Subcutaneous abdominal adipose tissue (tissue), 5 donors: ENCODE results near the gene CDKN3.
"Not testable (repeated sequence)": the region's sequence is repeated elsewhere in the genome, so short reads cannot be mapped to it uniquely, and the experiment has no call there.

Source experiments
- H3K27ac ChIP-seq: one replicate; pipeline ENCODE4 v1.7.0; 2013; ENCODE audit warnings: low read depth, mild to moderate bottlenecking, inconsistent platforms, low read length, moderate library complexity
- H3K27me3 ChIP-seq, 5 donors: one replicate each; pipeline ENCODE4 v1.7.0; 2013; ENCODE audit warnings: low read length in 5 of 5, inconsistent platforms in 1 of 5; ENCODE audit not compliant: control insufficient read depth in 5 of 5, insufficient read depth in 4 of 5
- H3K36me3 ChIP-seq, 5 donors: one replicate each; pipeline ENCODE4 v1.7.0; 2013; ENCODE audit warnings: low read length in 5 of 5; ENCODE audit not compliant: control insufficient read depth in 5 of 5, insufficient read depth in 5 of 5
- H3K4me1 ChIP-seq, 5 donors: one replicate each; pipeline ENCODE4 v1.7.0; 2013; ENCODE audit warnings: low read length in 5 of 5, mild to moderate bottlenecking in 3 of 5, moderate library complexity in 1 of 5; ENCODE audit not compliant: control insufficient read depth in 5 of 5, insufficient read depth in 5 of 5
- H3K4me3 ChIP-seq, 5 donors: one replicate each; pipeline ENCODE4 v1.7.0; 2013; ENCODE audit warnings: low read length in 5 of 5, low read depth in 1 of 5
- H3K9ac ChIP-seq, 5 donors: one replicate each; pipeline ENCODE4 v1.7.0; 2013; ENCODE audit warnings: low read length in 5 of 5, mild to moderate bottlenecking in 4 of 5, moderate library complexity in 3 of 5
- H3K9me3 ChIP-seq, 5 donors: one replicate each; pipeline ENCODE4 v1.7.0; 2013; ENCODE audit warnings: low read length in 5 of 5; ENCODE audit not compliant: control insufficient read depth in 5 of 5
- donor health status: healthy.
- donor health status: healthy.
- donor health status: healthy.
- donor health status: healthy.
- donor health status: healthy.

The CDKN3 gene

DNA sequence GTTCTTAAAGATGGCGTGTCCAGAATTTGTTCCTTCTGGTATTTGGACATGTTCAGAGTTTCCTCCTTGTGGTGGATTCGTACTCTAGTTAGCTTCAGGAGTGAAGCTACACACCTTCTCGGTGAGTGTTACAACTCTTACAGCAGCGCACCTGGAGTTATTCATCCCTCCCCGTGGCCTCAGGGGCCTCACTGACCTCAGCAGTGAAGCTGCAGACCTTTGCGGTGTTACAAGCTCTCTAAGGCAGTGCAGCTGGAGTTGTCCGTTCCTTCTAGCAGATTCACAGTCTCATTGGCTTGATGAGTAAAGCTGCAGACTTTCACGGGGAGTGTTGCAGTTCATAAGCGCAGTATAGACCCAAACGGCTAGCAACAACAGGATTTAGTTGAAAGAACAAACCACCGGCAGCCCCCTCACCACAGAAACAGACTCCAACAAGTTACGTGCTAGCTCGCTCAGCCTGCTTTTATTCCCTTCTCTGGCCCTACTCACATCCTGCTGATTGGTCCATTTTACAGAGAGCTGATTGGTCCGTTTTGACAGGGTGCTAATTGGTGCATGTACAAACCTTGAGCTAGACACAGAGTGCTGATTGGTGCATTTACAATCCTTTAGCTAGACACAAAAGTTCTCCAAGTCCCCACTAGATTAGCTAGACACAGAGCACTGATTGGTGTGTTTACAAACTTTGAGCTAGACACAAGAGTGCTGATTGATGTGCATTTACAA, 4.5 kb upstream of the CDKN3 start:
- Histone ChIP-seq H3K27me3 (peaks cover 0 to 6% (median 3%) of the 10 kb centered on the region in 5 donors), H3K4me3 (no peak overlapping the region), H3K4me1 (peaks cover 1 to 10% (median 8%) of the 10 kb centered on the region in 5 donors), H3K36me3 (no peaks in the 10 kb centered on the region), H3K9me3 (no peaks in the 10 kb centered on the region), H3K27ac (no peak overlapping the region), H3K9ac (no peak overlapping the region)

DNA sequence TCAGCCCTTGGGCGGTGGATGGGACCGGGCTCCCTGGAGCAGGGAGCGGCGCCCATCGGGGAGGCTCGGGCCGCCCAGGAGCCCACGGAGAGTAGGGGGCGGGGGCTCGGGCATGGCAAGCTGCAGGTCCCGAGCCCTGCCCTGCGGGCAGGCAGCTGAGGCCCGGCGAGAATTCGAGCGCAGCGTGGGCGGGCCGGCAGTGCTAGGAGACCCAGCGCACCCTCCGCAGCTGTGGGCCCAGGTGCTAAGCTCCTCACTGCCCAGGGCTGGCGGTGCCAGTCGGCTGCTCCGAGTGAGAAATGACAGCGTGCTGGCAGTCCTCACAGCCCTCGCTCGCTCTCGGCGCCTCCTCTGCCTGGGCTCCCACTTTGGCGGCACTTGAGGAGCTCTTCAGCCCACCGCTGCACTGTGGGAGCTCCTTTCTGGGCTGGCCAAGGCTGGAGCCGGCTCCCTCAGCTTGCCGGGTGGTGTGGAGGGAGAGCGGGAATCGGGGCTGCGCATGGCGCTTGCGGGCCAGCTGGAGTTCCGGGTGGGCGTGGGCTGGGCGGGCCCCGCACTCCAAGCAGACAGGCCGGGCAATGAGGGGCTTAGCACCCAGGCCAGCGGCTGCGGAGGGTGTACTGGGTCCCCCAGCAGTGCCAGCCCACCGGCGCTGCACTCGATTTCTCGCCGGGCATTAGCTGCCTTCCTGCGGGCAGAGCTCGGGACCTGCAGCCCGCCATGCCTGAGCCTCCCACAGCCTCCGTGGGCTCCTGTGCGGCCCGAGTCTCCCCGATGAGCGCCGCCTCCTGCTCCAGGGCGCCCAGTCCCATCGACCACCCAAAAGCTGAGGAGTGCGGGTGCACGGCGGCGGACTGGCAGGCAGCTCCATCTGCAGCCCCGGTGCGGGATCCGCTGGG, 3.6 kb upstream of the CDKN3 start:
- not testable (repeated sequence) for H3K27ac ChIP-seq, H3K9ac ChIP-seq, H3K4me3 ChIP-seq, H3K9me3 ChIP-seq, H3K36me3 ChIP-seq, H3K27me3 ChIP-seq
- H3K4me1 ChIP-seq, result peaks cover 1 to 13% (median 12%) of the 10 kb centered on the region in 5 donors

DNA sequence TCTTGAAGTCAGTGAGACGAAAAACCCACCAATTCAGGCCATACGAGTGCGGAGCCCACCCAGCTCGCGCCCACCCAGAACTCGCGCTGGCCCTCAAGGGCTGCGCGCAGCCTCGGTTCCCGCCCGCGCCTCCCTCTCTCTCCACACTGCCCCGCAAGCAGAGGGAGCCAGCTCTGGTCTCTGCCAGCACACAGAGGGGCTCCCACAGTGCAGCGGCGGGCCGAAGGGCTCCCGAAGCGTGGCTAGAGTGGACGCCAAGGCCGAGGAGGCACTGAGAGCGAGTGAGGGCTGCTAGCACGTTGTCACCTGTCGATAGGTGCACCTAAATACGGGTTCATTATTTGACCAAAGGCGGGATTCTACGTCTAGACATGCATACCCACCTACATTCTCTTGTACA, 2.2 kb upstream of the CDKN3 start:
- Histone ChIP-seq H3K27me3 (peaks cover 0 to 6% (median 2%) of the 10 kb centered on the region in 5 donors), H3K9me3 (no peaks in the 10 kb centered on the region), H3K4me1 (peaks cover 1 to 13% (median 12%) of the 10 kb centered on the region in 5 donors), H3K9ac (no peak overlapping the region), H3K27ac (no peak overlapping the region), H3K36me3 (no peaks in the 10 kb centered on the region), H3K4me3 (no peak overlapping the region)

DNA sequence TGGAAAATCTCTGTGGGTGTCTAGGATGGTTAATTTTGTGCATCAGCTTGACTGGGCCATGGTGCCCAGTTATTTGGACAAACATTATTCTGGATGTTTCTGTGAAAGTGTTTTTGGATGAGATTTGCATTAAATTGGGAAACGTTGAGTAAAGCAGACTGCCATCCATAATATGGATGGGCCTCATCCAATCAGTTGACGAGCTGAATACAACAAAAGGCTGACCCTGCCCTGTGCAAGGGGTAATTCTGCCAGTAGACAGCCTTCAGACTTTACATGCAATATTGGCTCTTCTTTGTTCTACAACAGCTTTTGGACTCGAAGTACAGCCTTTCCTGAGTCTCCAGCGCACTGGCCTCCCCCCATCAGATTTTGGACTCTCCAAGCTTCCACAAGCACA, 1.5 kb upstream of the CDKN3 start:
- Histone ChIP-seq H3K4me3 (no peak overlapping the region), H3K4me1 (peaks cover 1 to 13% (median 12%) of the 10 kb centered on the region in 5 donors), H3K9ac (no peak overlapping the region), H3K27ac (no peak overlapping the region), H3K36me3 (no peaks in the 10 kb centered on the region), H3K27me3 (peaks cover 0 to 6% (median 2%) of the 10 kb centered on the region in 5 donors), H3K9me3 (no peaks in the 10 kb centered on the region)

DNA sequence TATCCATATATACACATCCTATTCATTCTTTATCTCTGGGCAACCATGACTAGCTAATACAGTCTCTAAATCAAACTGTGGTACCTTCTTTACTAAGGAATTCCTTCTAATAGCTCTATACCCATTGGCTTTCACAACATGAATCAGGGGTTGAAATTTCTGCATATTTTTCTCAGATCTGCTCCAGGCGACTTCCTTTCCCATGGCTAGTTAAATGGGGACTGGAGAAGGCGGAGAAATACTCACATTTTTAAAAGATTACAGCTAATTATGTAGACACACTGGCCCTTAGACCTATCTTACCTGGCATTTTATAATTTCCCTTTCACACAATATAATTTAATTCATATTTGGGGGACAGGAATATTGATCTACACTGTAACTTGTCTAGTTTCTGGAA, 1.1 kb upstream of the CDKN3 start:
- Histone ChIP-seq H3K36me3 (no peaks in the 10 kb centered on the region), H3K27me3 (peaks cover 0 to 6% (median 2%) of the 10 kb centered on the region in 5 donors), H3K27ac (no peak overlapping the region), H3K4me1 (peaks cover 1 to 13% (median 12%) of the 10 kb centered on the region in 5 donors), H3K9me3 (no peaks in the 10 kb centered on the region), H3K9ac (no peak overlapping the region), H3K4me3 (no peak overlapping the region)

DNA sequence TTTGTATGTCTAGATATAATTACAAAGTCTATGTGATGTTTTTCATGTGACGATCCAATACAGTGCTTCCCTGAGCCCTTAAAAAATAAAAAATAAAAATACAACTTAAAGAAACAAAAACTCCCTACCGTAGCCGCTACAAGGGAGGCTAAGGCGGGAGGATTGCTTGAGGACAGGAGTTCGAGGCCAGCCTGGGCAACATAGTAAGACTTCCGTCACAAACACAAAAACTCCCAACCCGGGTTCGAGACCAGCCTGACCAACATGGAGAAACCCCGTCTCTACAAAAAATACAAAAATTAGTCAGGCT, 669 bp upstream of the CDKN3 start:
- Histone ChIP-seq H3K9me3 (no peaks in the 10 kb centered on the region), H3K4me1 (peaks cover 1 to 13% (median 12%) of the 10 kb centered on the region in 5 donors), H3K27me3 (peaks cover 0 to 6% (median 2%) of the 10 kb centered on the region in 5 donors), H3K4me3 (peak overlapping the region; percentile 39 to 75 (median 71)), H3K27ac (no peak overlapping the region), H3K36me3 (no peaks in the 10 kb centered on the region), H3K9ac (peak overlapping the region in 2 of 5 donors; percentile 20 to 59)

DNA sequence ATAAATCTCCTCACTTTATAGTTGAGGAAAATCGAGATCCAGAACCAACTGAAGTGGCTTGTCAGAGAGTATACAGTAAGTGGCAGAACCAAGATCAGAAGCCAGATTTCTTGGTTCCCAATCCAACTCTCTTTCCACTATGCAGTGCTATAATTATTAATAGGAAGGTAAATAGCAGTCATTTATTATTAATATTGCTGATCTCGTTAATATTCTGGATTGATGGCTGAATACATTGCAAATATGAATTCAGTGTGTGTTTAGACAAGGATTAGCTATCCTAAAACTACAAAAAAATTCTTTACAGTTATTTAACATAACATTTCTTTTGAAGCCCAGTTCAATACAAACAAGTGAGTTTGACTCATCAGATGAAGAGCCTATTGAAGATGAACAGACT, 2.8 kb downstream of the CDKN3 start:
- Histone ChIP-seq H3K36me3 (no peaks in the 10 kb centered on the region), H3K4me1 (peaks cover 1 to 13% (median 12%) of the 10 kb centered on the region in 5 donors), H3K4me3 (no peak overlapping the region), H3K27ac (no peak overlapping the region), H3K27me3 (no peaks in the 10 kb centered on the region), H3K9ac (no peak overlapping the region), H3K9me3 (no peaks in the 10 kb centered on the region)

DNA sequence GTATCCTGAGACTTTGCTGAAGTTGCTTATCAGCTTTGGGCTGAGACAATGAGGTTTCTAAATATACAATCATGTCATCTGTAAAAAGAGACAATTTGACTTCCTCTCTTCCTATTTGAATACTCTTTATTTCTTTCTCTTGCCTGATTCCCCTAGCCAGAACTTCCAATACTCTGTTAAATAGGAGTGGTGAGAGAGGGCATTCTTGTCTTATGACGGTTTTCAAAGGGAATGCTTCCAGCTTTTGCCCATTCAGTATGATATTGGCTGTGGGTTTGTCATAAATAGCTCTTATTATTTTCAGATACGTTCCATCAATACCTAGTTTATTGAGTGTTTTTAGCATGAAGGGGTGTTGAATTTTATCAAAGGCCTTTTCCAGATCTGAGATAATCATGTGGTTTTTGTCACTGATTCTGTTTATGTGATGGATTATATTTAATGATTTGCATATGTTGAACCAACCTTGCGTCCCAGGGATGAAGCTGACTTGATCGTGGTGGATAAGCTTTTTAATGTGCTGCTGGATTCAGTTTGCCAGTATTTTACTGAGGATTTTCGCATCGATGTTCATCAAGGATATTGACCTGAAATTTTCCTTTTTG, 6.7 kb downstream of the CDKN3 start:
- H3K27me3 ChIP-seq, H3K4me3 ChIP-seq, H3K9ac ChIP-seq, H3K36me3 ChIP-seq, H3K4me1 ChIP-seq, H3K27ac ChIP-seq, H3K9me3 ChIP-seq: not testable (repeated sequence)

DNA sequence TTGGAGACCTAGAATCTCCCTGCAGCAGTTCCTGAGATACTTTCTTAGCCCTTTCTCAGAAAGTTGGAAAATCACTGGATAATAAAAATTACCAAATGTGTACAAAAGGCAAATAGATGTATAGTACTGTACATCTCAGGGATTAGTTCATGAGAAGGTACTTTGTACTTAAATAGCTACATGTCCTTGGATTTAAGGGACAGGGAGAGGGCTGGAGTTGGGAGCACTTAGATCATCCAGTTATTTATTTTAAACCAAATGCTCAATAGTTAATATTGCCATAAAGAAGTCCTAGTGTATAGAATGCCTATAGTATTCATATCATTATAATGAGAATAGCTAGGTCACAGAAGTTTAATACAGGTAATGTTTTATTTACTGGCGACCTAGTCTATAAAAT, 13.4 kb downstream of the CDKN3 start:
- Histone ChIP-seq H3K27me3 (no peaks in the 10 kb centered on the region), H3K9me3 (no peaks in the 10 kb centered on the region), H3K36me3 (no peaks in the 10 kb centered on the region), H3K4me1 (no peaks in the 10 kb centered on the region), H3K4me3 (no peak overlapping the region), H3K9ac (no peak overlapping the region), H3K27ac (no peak overlapping the region)

DNA sequence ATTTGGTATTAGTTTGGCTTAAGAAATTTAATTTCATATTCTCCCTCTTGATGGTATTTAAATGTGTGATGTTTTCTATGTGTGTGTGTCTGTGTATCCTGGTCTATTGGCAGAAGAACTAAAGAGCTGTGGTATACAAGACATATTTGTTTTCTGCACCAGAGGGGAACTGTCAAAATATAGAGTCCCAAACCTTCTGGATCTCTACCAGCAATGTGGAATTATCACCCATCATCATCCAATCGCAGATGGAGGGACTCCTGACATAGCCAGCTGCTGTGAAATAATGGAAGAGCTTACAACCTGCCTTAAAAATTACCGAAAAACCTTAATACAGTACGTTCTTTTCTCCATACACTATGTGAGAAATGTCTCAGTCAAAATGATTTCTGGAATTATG, 14.6 kb downstream of the CDKN3 start:
- Histone ChIP-seq H3K4me3 (no peak overlapping the region), H3K27ac (no peak overlapping the region), H3K27me3 (no peaks in the 10 kb centered on the region), H3K4me1 (no peaks in the 10 kb centered on the region), H3K36me3 (no peaks in the 10 kb centered on the region), H3K9me3 (no peaks in the 10 kb centered on the region), H3K9ac (no peak overlapping the region)
